ENCODE data around the gene ZNF511.
"Not testable (repeated sequence)": the region's sequence is repeated elsewhere in the genome, so short reads cannot be mapped to it uniquely, and the experiment has no call there.

Gene ZNF511

GRCh38 chr10:133316732-133317131 lies 8.0 kb downstream of the ZNF511 start:
- no peak for DNase-seq

GRCh38 chr10:133318494-133319127 lies 9.9 kb downstream of the ZNF511 start:
- peak; percentile 85 for DNase-seq

- DNase-seq = not testable (repeated sequence)
Measured at GRCh38 chr10:133320852-133321422, 12.2 kb downstream of the ZNF511 start.

GRCh38 chr10:133322064-133322709 lies 13.5 kb downstream of the ZNF511 start:
- DNase-seq = not testable (repeated sequence)

GRCh38 chr10:133324198-133324792 lies 15.6 kb downstream of the ZNF511 start:
- DNase-seq = peak; percentile 76

- DNase-seq = no peak
Measured at GRCh38 chr10:133324857-133325260, 16.1 kb downstream of the ZNF511 start.

- DNase-seq = no peak
Measured at GRCh38 chr10:133325440-133326222, 16.9 kb downstream of the ZNF511 start.

GRCh38 chr10:133326223-133326551 lies 17.5 kb downstream of the ZNF511 start:
- DNase-seq = no peak

GRCh38 chr10:133326745-133327650 lies 18.3 kb downstream of the ZNF511 start:
- DNase-seq = no peak

GRCh38 chr10:133327651-133328357 lies 19.1 kb downstream of the ZNF511 start:
- no peak for DNase-seq

GRCh38 chr10:133328358-133329343 lies 19.9 kb downstream of the ZNF511 start:
- DNase-seq = no peak

GRCh38 chr10:133329491-133330202 lies 20.9 kb downstream of the ZNF511 start:
- peak; percentile 95 for DNase-seq

- DNase-seq = no peak
Measured at GRCh38 chr10:133332936-133333699, 24.4 kb downstream of the ZNF511 start.

GRCh38 chr10:133334503-133335245 lies 26.0 kb downstream of the ZNF511 start:
- peak; percentile 57 for DNase-seq

- DNase-seq = peak; percentile 85
Measured at GRCh38 chr10:133335246-133336117, 26.8 kb downstream of the ZNF511 start.

GRCh38 chr10:133336118-133336576 lies 27.4 kb downstream of the ZNF511 start:
- no peak for DNase-seq

All from stimulated activated CD8-positive, alpha-beta memory T cell treated with anti-CD3 and anti-CD28 coated beads, Interleukin-4, amount 100 ng/mL, for 48 hours (primary cell).